ENCODE measurements around the gene AKR7A2. TPM values are rescaled to one million over a fixed set of nuclear protein-coding genes. Genes with fewer than 3 reads are reported as not detected.

The AKR7A2 gene
- total and polyA plus RNA-seq, 2 experiments from 2014 or later, result 20.8 to 53.6 TPM

DNA sequence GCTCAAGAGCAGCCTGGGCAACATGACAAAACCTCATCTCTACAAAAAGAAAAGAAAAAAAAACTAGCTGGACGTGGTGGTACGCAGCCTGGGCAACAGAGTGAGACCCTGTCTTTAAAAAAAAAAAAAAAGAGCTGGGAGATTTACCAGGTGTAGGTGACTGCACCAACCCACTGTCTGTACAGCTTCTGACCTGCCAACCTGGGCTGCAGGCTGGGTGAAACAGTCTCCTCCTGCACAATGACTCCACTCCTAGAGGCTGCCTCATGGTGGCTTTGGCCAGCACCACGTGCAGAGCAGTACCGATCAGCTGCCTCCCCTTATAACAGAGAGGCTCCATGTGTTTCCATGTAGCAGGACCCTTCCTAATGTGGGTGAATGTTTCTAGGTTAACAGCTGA lies 56.7 kb downstream of the AKR7A2 start (continued):
- TF ChIP-seq, protein P1, sequence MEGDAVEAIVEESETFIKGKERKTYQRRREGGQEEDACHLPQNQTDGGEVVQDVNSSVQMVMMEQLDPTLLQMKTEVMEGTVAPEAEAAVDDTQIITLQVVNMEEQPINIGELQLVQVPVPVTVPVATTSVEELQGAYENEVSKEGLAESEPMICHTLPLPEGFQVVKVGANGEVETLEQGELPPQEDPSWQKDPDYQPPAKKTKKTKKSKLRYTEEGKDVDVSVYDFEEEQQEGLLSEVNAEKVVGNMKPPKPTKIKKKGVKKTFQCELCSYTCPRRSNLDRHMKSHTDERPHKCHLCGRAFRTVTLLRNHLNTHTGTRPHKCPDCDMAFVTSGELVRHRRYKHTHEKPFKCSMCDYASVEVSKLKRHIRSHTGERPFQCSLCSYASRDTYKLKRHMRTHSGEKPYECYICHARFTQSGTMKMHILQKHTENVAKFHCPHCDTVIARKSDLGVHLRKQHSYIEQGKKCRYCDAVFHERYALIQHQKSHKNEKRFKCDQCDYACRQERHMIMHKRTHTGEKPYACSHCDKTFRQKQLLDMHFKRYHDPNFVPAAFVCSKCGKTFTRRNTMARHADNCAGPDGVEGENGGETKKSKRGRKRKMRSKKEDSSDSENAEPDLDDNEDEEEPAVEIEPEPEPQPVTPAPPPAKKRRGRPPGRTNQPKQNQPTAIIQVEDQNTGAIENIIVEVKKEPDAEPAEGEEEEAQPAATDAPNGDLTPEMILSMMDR (conservative IDR thresholded peaks at IDR 0.05; ENCODE audit: low read depth in 2 of 2), result no peak
- TF ChIP-seq JUNB (IDR thresholded peaks at IDR 0.05; ENCODE audit: unreplicated experiment), result no peak
- no peak for TF ChIP-seq POLR2AphosphoS5 (IDR thresholded peaks at IDR 0.05; ENCODE audit: low read depth)

DNA sequence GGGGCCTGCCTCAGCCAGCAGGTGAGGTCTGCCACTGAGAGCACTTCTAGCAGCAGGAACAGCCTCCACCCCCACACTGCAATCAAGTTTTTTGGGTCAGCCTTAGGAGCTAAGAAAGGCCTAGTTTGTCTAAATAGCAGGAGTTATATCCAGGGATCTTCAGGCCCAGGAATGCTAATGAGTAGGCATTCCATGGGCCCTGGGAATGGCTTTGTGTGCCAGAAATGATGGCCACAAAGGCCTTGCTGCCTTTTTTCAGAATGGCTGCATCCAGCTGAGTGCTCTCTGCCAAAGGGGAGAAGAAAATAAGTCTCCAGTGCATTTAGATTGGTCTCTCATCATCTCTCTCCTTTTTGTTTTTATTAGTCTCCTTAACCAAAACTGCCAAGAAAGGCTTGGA lies 57.5 kb downstream of the AKR7A2 start:
- Histone ChIP-seq H2AFZ (no peak overlapping the region), H3K36me3 (ENCODE audit: insufficient read depth) (peaks cover 30% of the 10 kb centered on the region), H3K4me1 (ENCODE audit: insufficient read depth) (peaks cover 19% of the 10 kb centered on the region), H3K4me2 (no peak overlapping the region), H3K27ac (ENCODE audit: low read depth) (0 out of 2 replicates have a peak overlapping the region, but pooled peaks have one; percentile 32), H3K9me2 (ENCODE audit: insufficient read depth) (no peaks in the 10 kb centered on the region), H4K20me1 (replicated peaks; ENCODE audit: insufficient read depth) (peaks cover 31% of the 10 kb centered on the region), H3K79me2 (replicated peaks; ENCODE audit: insufficient read depth) (peaks cover 68% of the 10 kb centered on the region), H3F3A (replicated peaks; ENCODE audit: low read depth) (no peaks in the 10 kb centered on the region), H3K4me3 (no peak overlapping the region), H3K27me3 (ENCODE audit: insufficient read depth) (no peaks in the 10 kb centered on the region)
- Mint-ChIP-seq H3K9me3 (peaks cover 3% of the 10 kb centered on the region; the same call in 1 of the 3 replicates), H3K4me3 (no peak overlapping the region), H3K4me1 (peaks cover 19% of the 10 kb centered on the region), H3K36me3 (ENCODE audit: low read depth) (peaks cover 57% of the 10 kb centered on the region), H3K27ac (no peak overlapping the region; the same call in 1 of the 2 replicates), H3K27me3 (ENCODE audit: insufficient read depth, low read depth, poor library complexity) (peaks cover 19% of the 10 kb centered on the region)
- ATAC-seq (no peak; the same call in 2 of the 3 replicates), DNase-seq (ENCODE audit: low spot score) (peak; percentile 29)
- TF ChIP-seq ZNF331 (CRISPR knock-in tag; IDR thresholded peaks at IDR 0.05; ENCODE audit: low read depth) (no peak), NANOG (IDR thresholded peaks at IDR 0.05; ENCODE audit: borderline replicate concordance) (no peak), CREB1 (CRISPR knock-in tag; IDR thresholded peaks at IDR 0.05; ENCODE audit: low read depth) (no peak)
- TF ChIP-seq, protein P1 (conservative IDR thresholded peaks at IDR 0.05; ENCODE audit: low read depth in 2 of 2), result no peak

Small RNA genes lying within 50 kb of the gene (small RNA-seq; reads per million reads assigned to genes)
- gene RNU6-1099P (ENCODE audit: low replicate concordance), result not detected

Other genes starting within 250 kb of the AKR7A2 start
- gene UBR4, start 101.9 kb downstream of the AKR7A2 start, total RNA-seq (2014; rRNA removed; shearing (Covaris generic)), result 196 and 230 TPM in 2 replicates
- 111 TPM in 2 replicates for gene UBR4, start 101.9 kb downstream of the AKR7A2 start, polyA plus RNA-seq (2016; fragmentation: Nextera tagmentation; extraction: Ambion mirVana)
- 52.2 and 53.0 TPM in 2 replicates for gene EMC1, start 60.6 kb downstream of the AKR7A2 start, total RNA-seq (2014; rRNA removed; shearing (Covaris generic))
- 17.6 and 18.4 TPM in 2 replicates for gene EMC1, start 60.6 kb downstream of the AKR7A2 start, polyA plus RNA-seq (2016; fragmentation: Nextera tagmentation; extraction: Ambion mirVana)
- gene MRTO4, start 60.3 kb downstream of the AKR7A2 start, total RNA-seq (2014; rRNA removed; shearing (Covaris generic)), result 47.1 and 54.2 TPM in 2 replicates
- gene MRTO4, start 60.3 kb downstream of the AKR7A2 start, polyA plus RNA-seq (2016; fragmentation: Nextera tagmentation; extraction: Ambion mirVana), result 77.3 and 88.5 TPM in 2 replicates
- gene AKR7A3, start 23.4 kb downstream of the AKR7A2 start, total RNA-seq (2014; rRNA removed; shearing (Covaris generic)), result 0.14 TPM in 1 of 2 replicates, not detected in the other
- 0.24 and 0.86 TPM in 2 replicates for gene AKR7A3, start 23.4 kb downstream of the AKR7A2 start, polyA plus RNA-seq (2016; fragmentation: Nextera tagmentation; extraction: Ambion mirVana)
- 19.7 and 24.4 TPM in 2 replicates for gene SLC66A1, start 182 bp upstream of the AKR7A2 start, total RNA-seq (2014; rRNA removed; shearing (Covaris generic))
- 6.9 and 8.6 TPM in 2 replicates for gene SLC66A1, start 182 bp upstream of the AKR7A2 start, polyA plus RNA-seq (2016; fragmentation: Nextera tagmentation; extraction: Ambion mirVana)
- gene CAPZB, start 173.4 kb upstream of the AKR7A2 start, total RNA-seq (2014; rRNA removed; shearing (Covaris generic)), result 183 and 195 TPM in 2 replicates
- gene CAPZB, start 173.4 kb upstream of the AKR7A2 start, polyA plus RNA-seq (2016; fragmentation: Nextera tagmentation; extraction: Ambion mirVana), result 320 and 348 TPM in 2 replicates